GM23248 (cell line): ENCODE measurements around the gene C7.

Experiments
- EZH2 ChIP-seq: fragments of 200-600 bp; sonication (generic); IDR thresholded peaks from 2 replicates; pipeline ENCODE4 v1.6.1; 2018; ENCODE audit warnings: antibody characterized with exemption, mild to moderate bottlenecking; ENCODE audit not compliant: insufficient read depth, poor library complexity, severe bottlenecking
- EZH2phosphoT487 ChIP-seq: fragments of 200-600 bp; sonication (generic); IDR thresholded peaks from 2 replicates; pipeline ENCODE4 v1.6.1; 2018; ENCODE audit warnings: antibody characterized with exemption, moderate library complexity, mild to moderate bottlenecking, low read depth; ENCODE audit not compliant: insufficient read depth

GRCh38 chr5:40866844-40867243 lies 42.5 kb upstream of the C7 start:
- TF ChIP-seq EZH2: no peak
- TF ChIP-seq EZH2phosphoT487: no peak
